GM12878 (cell line): ENCODE measurements around the gene SPSB2. TPM values are rescaled to one million over a fixed set of nuclear protein-coding genes. Genes with fewer than 3 reads are reported as not detected.

Experiments used
- polyA plus RNA-seq, 11 experiments: library from polyadenylated mRNA; depleted of rRNA in 4 of 11; unstranded in 6 of 11; stranded (reverse) in 5 of 11; fragments of >200 nt; fragmentation: Nextera tagmentation in 4 of 11; fragmentation: Illumina TruSeq in 1 of 11; extraction: Ambion mirVana in 4 of 11; extraction: Trizol in 1 of 11; gene quantifications; 1 replicate in 1 of 11; 2 replicates in 10 of 11; pipeline versions ENCODE4 v1.2.1 to v1.2.3, GENCODE V29; 2011 to 2016; ENCODE audit warnings: inconsistent platforms in 2 of 11, missing spikeins in 2 of 11, low read depth in 1 of 11
- total RNA-seq, 4 experiments: library from RNA; depleted of rRNA in 3 of 4; stranded (reverse); fragments of >200 nt in 3 of 4; fragmentation: Illumina TruSeq in 1 of 4; extraction: Trizol in 1 of 4; gene quantifications; 2 replicates each; pipeline versions ENCODE4 v1.2.1 to v1.2.3, GENCODE V29; 2013 to 2021

Gene SPSB2
- total and polyA plus RNA-seq, 10 of the 15 experiments (the other 5 are each of a cell fraction or from before 2014, with no cell fraction given) = 0.08 to 5.6 (median 2.7) TPM

Other genes starting within 250 kb of the SPSB2 start
Only the 7 nearest of the 28 such genes appear.
- not detected in 2 replicates for gene P3H3, start 44.9 kb downstream of the SPSB2 start, total RNA-seq (2014; rRNA removed)
- gene P3H3, start 44.9 kb downstream of the SPSB2 start, total RNA-seq (2014; rRNA removed; fragmentation: Illumina TruSeq; extraction: Trizol) = not detected in 2 replicates
- gene P3H3, start 44.9 kb downstream of the SPSB2 start, total RNA-seq (2021) = 0.13 and 0.21 TPM in 2 replicates
- 0.05 TPM in 1 of 2 replicates, not detected in the other for gene P3H3, start 44.9 kb downstream of the SPSB2 start, polyA plus RNA-seq (2011; rRNA removed)
- 0.03 TPM in 1 of 2 replicates, not detected in the other for gene P3H3, start 44.9 kb downstream of the SPSB2 start, polyA plus RNA-seq (2014; fragmentation: Illumina TruSeq; extraction: Trizol)
- gene P3H3, start 44.9 kb downstream of the SPSB2 start, polyA plus RNA-seq (2014; fragmentation: Nextera tagmentation; extraction: Ambion mirVana) = not detected
- 0.23 TPM in 1 of 2 replicates, not detected in the other for gene P3H3, start 44.9 kb downstream of the SPSB2 start, polyA plus RNA-seq (2014; rRNA removed)
- not detected for gene P3H3, start 44.9 kb downstream of the SPSB2 start, polyA plus RNA-seq (2016; fragmentation: Nextera tagmentation; extraction: Ambion mirVana)
- 0.23 and 0.33 TPM in 2 replicates for gene GNB3, start 32.4 kb downstream of the SPSB2 start, total RNA-seq (2014; rRNA removed)
- gene GNB3, start 32.4 kb downstream of the SPSB2 start, total RNA-seq (2014; rRNA removed; fragmentation: Illumina TruSeq; extraction: Trizol) = 0.23 and 0.58 TPM in 2 replicates
- gene GNB3, start 32.4 kb downstream of the SPSB2 start, total RNA-seq (2021) = 0.16 and 0.46 TPM in 2 replicates
- gene GNB3, start 32.4 kb downstream of the SPSB2 start, polyA plus RNA-seq (2011; rRNA removed) = 0.05 and 0.12 TPM in 2 replicates
- 0.16 and 0.38 TPM in 2 replicates for gene GNB3, start 32.4 kb downstream of the SPSB2 start, polyA plus RNA-seq (2014; fragmentation: Illumina TruSeq; extraction: Trizol)
- gene GNB3, start 32.4 kb downstream of the SPSB2 start, polyA plus RNA-seq (2014; fragmentation: Nextera tagmentation; extraction: Ambion mirVana) = under 1 TPM; 0.18 to 0.24 TPM
- gene GNB3, start 32.4 kb downstream of the SPSB2 start, polyA plus RNA-seq (2014; rRNA removed) = 0.46 and 0.55 TPM in 2 replicates
- 1 to 10 TPM in 1 of 2 experiments, under 1 TPM in 1; 0.33 to 1.1 TPM for gene GNB3, start 32.4 kb downstream of the SPSB2 start, polyA plus RNA-seq (2016; fragmentation: Nextera tagmentation; extraction: Ambion mirVana)
- 112 and 117 TPM in 2 replicates for gene CDCA3, start 22.0 kb downstream of the SPSB2 start, total RNA-seq (2014; rRNA removed)
- gene CDCA3, start 22.0 kb downstream of the SPSB2 start, total RNA-seq (2014; rRNA removed; fragmentation: Illumina TruSeq; extraction: Trizol) = 69.1 and 70.8 TPM in 2 replicates
- gene CDCA3, start 22.0 kb downstream of the SPSB2 start, total RNA-seq (2021) = 68.6 and 72.7 TPM in 2 replicates
- gene CDCA3, start 22.0 kb downstream of the SPSB2 start, polyA plus RNA-seq (2011; rRNA removed) = 70.1 and 82.6 TPM in 2 replicates
- 103 and 113 TPM in 2 replicates for gene CDCA3, start 22.0 kb downstream of the SPSB2 start, polyA plus RNA-seq (2014; fragmentation: Illumina TruSeq; extraction: Trizol)
- gene CDCA3, start 22.0 kb downstream of the SPSB2 start, polyA plus RNA-seq (2014; fragmentation: Nextera tagmentation; extraction: Ambion mirVana) = 10 to 100 TPM; 34.5 to 47.3 TPM
- 138 and 148 TPM in 2 replicates for gene CDCA3, start 22.0 kb downstream of the SPSB2 start, polyA plus RNA-seq (2014; rRNA removed)
- 100 to 1,000 TPM; 131 to 132 TPM for gene CDCA3, start 22.0 kb downstream of the SPSB2 start, polyA plus RNA-seq (2016; fragmentation: Nextera tagmentation; extraction: Ambion mirVana)
- gene USP5, start 21.2 kb downstream of the SPSB2 start, total RNA-seq (2014; rRNA removed) = 76.5 and 80.4 TPM in 2 replicates
- 49.5 and 51.2 TPM in 2 replicates for gene USP5, start 21.2 kb downstream of the SPSB2 start, total RNA-seq (2014; rRNA removed; fragmentation: Illumina TruSeq; extraction: Trizol)
- 124 and 135 TPM in 2 replicates for gene USP5, start 21.2 kb downstream of the SPSB2 start, total RNA-seq (2021)
- 32.5 and 68.4 TPM in 2 replicates for gene USP5, start 21.2 kb downstream of the SPSB2 start, polyA plus RNA-seq (2011; rRNA removed)
- gene USP5, start 21.2 kb downstream of the SPSB2 start, polyA plus RNA-seq (2014; fragmentation: Illumina TruSeq; extraction: Trizol) = 33.9 and 87.5 TPM in 2 replicates
- gene USP5, start 21.2 kb downstream of the SPSB2 start, polyA plus RNA-seq (2014; fragmentation: Nextera tagmentation; extraction: Ambion mirVana) = 1 to 10 TPM; 2.5 to 5.2 TPM
- gene USP5, start 21.2 kb downstream of the SPSB2 start, polyA plus RNA-seq (2014; rRNA removed) = 68.9 and 77.6 TPM in 2 replicates
- 100 to 1,000 TPM; 110 to 112 TPM for gene USP5, start 21.2 kb downstream of the SPSB2 start, polyA plus RNA-seq (2016; fragmentation: Nextera tagmentation; extraction: Ambion mirVana)
- gene TPI1, start 5.8 kb downstream of the SPSB2 start, total RNA-seq (2014; rRNA removed) = 1,631 and 1,672 TPM in 2 replicates
- gene TPI1, start 5.8 kb downstream of the SPSB2 start, total RNA-seq (2014; rRNA removed; fragmentation: Illumina TruSeq; extraction: Trizol) = 1,031 and 1,059 TPM in 2 replicates
- gene TPI1, start 5.8 kb downstream of the SPSB2 start, total RNA-seq (2021) = 916 and 925 TPM in 2 replicates
- gene TPI1, start 5.8 kb downstream of the SPSB2 start, polyA plus RNA-seq (2011; rRNA removed) = 2,490 and 3,306 TPM in 2 replicates
- 1,383 and 1,555 TPM in 2 replicates for gene TPI1, start 5.8 kb downstream of the SPSB2 start, polyA plus RNA-seq (2014; fragmentation: Illumina TruSeq; extraction: Trizol)
- gene TPI1, start 5.8 kb downstream of the SPSB2 start, polyA plus RNA-seq (2014; fragmentation: Nextera tagmentation; extraction: Ambion mirVana) = 1,000 to 10,000 TPM; 5,044 to 7,349 TPM
- 993 and 1,045 TPM in 2 replicates for gene TPI1, start 5.8 kb downstream of the SPSB2 start, polyA plus RNA-seq (2014; rRNA removed)
- 1,000 to 10,000 TPM; 1,723 to 1,836 TPM for gene TPI1, start 5.8 kb downstream of the SPSB2 start, polyA plus RNA-seq (2016; fragmentation: Nextera tagmentation; extraction: Ambion mirVana)
- 2.8 and 4.7 TPM in 2 replicates for gene LRRC23, start 31.5 kb upstream of the SPSB2 start, total RNA-seq (2014; rRNA removed)
- 4.0 and 4.3 TPM in 2 replicates for gene LRRC23, start 31.5 kb upstream of the SPSB2 start, total RNA-seq (2014; rRNA removed; fragmentation: Illumina TruSeq; extraction: Trizol)
- gene LRRC23, start 31.5 kb upstream of the SPSB2 start, total RNA-seq (2021) = 3.1 and 3.8 TPM in 2 replicates
- 5.6 and 6.9 TPM in 2 replicates for gene LRRC23, start 31.5 kb upstream of the SPSB2 start, polyA plus RNA-seq (2011; rRNA removed)
- gene LRRC23, start 31.5 kb upstream of the SPSB2 start, polyA plus RNA-seq (2014; fragmentation: Illumina TruSeq; extraction: Trizol) = 5.2 and 5.4 TPM in 2 replicates
- gene LRRC23, start 31.5 kb upstream of the SPSB2 start, polyA plus RNA-seq (2014; fragmentation: Nextera tagmentation; extraction: Ambion mirVana) = 1 to 10 TPM; 1.4 to 2.5 TPM
- gene LRRC23, start 31.5 kb upstream of the SPSB2 start, polyA plus RNA-seq (2014; rRNA removed) = 3.1 and 3.3 TPM in 2 replicates
- gene LRRC23, start 31.5 kb upstream of the SPSB2 start, polyA plus RNA-seq (2016; fragmentation: Nextera tagmentation; extraction: Ambion mirVana) = 1 to 10 TPM; 3.5 to 5.4 TPM
- gene ENO2, start 41.3 kb upstream of the SPSB2 start, total RNA-seq (2014; rRNA removed) = 24.8 and 28.0 TPM in 2 replicates
- 25.3 and 25.8 TPM in 2 replicates for gene ENO2, start 41.3 kb upstream of the SPSB2 start, total RNA-seq (2014; rRNA removed; fragmentation: Illumina TruSeq; extraction: Trizol)
- 65.4 and 65.5 TPM in 2 replicates for gene ENO2, start 41.3 kb upstream of the SPSB2 start, total RNA-seq (2021)
- gene ENO2, start 41.3 kb upstream of the SPSB2 start, polyA plus RNA-seq (2011; rRNA removed) = 159 and 196 TPM in 2 replicates
- 59.1 and 61.1 TPM in 2 replicates for gene ENO2, start 41.3 kb upstream of the SPSB2 start, polyA plus RNA-seq (2014; fragmentation: Illumina TruSeq; extraction: Trizol)
- 10 to 100 TPM; 37.3 to 42.1 TPM for gene ENO2, start 41.3 kb upstream of the SPSB2 start, polyA plus RNA-seq (2014; fragmentation: Nextera tagmentation; extraction: Ambion mirVana)
- 61.3 and 68.1 TPM in 2 replicates for gene ENO2, start 41.3 kb upstream of the SPSB2 start, polyA plus RNA-seq (2014; rRNA removed)
- gene ENO2, start 41.3 kb upstream of the SPSB2 start, polyA plus RNA-seq (2016; fragmentation: Nextera tagmentation; extraction: Ambion mirVana) = 10 to 100 TPM; 39.8 to 44.1 TPM